ENCODE measurements around the gene BLID.

The BLID gene, protein sequence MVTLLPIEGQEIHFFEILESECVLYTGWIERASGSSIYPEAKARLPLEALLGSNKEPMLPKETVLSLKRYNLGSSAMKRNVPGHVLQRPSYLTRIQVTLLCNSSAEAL

DNA sequence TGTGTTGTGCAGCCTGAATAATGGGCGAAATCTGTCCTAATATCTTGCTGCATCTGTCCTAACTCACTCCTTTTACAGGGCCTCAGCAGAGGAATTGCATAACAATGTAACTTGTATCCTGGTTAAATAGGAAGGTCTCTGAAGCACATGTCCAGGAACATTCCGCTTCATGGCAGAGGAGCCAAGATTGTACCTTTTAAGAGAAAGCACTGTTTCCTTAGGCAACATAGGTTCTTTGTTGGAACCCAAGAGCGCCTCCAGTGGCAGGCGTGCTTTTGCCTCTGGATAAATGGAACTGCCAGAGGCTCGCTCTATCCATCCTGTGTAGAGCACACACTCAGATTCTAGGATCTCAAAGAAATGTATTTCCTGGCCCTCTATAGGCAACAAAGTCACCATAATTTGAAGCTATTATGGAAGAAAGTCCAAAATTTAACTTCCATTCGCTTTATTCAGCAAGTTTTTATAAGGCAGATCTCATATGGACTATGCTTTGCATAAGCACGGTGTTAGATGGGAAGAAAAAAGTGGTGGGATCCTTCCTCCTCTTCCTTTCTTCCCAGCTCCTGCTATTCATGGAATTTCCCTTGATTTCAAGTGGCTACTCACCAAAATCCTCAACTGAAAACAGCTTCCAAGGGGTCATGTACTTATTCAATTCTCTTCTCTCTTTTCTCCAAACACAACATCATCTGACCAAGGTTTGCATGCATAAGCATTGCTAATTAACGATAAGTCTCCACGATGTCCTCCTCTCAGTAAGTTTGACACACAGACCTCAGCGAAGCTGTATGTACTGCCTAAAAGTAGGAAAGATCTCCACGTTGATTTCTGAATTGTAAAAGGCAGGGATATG lies at the start of gene BLID:
BLID (minus strand) TSS at position 692 of the 856 bp plus-strand sequence; CDS start at position 399, 293 bp downstream.
- in situ Hi-C loops (cut with MboI; ENCODE audit: low sequenced_read_pairs): no loop called here

DNA sequence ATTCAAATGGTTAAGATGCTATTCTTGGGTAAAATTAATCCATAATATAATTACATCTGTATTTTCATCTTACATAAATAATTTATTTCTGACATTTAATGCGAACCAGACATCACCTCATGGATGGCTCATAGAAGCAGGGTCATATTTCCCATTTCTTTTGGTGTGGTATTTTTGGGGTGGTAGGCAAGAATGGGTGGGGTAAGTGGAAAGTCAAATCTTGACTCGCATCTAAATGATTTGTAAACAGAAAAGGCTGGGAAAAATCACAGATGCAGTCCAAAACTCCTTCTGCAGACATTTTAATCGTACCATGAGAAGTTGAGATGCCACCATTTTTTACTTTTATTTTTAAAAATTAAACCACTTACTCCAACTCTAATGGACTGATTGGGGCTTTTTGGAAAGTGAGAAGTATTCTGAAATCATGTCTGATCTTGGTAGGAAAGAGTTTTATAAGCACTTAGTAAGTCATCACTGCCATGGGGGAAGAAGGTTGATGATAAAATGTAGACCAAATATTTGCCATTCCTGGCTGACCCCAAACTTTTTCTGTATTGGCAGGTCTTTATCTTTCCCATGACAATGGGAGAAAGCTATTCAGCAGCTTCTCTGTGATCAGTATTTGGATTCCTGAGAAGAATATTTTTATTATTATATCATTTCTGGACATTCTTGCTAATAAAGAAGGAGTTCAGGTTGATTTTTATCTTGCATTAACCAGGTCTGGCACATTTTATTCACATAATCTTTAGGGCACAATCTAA lies 47.2 kb upstream of the BLID start:
- in situ Hi-C loops (cut with MboI; ENCODE audit: low sequenced_read_pairs): no loop called here

DNA sequence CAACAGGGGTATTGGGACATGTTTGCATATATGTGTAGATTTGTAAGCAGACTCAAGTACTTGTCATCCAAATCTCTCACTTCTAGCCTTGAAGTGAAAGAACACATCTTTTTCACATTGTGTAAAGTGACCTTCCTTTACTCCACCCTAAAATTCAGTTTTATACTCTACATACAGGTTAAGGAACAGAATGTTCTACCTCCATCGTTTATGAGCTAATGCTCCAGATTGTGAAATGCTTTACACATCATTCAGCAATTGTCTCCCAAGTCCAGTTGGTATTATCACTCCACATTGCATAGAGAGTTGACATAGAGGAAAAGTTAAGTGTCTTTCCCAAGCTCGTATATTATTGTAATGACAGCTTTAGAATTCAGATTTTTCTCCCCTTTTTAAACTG lies 46.1 kb upstream of the BLID start:
- in situ Hi-C loops (cut with MboI; ENCODE audit: low sequenced_read_pairs): no loop called here

DNA sequence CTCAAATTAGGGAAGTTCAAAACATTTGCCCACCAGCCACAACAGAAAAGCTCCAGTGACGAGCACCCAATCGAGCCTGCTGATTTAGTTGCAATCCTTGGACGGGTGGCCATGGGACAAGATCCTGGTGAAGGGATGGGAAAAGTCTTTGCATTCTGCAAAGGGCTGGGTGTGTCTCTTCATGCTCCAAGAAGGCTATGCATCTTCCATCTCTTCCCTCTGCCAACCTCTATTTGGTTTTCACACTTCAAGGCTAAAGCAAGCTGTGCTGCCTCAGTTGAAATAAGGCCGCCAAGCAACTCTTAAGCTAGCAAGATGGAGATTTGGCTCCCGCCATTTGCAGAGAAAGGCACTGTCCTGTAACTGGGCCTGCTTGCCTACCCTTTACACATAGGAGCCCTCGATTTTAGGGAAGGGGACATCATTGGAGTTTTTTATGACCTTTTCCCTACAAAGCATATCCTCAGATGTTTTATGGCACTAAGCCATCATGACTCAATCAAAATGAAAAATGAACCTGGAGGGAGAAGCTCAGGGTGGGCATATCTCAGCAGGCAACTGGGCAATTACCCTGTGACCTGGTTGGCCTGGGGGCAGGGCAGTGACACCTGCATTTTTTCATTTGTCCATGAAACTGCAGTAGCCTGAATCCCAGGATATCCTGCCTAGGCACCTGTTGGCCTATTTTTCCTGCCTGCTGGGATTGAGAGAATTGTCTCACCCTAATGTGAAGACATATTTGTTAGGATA lies 45.0 kb upstream of the BLID start:
- in situ Hi-C loops (cut with MboI; ENCODE audit: low sequenced_read_pairs): no loop called here

DNA sequence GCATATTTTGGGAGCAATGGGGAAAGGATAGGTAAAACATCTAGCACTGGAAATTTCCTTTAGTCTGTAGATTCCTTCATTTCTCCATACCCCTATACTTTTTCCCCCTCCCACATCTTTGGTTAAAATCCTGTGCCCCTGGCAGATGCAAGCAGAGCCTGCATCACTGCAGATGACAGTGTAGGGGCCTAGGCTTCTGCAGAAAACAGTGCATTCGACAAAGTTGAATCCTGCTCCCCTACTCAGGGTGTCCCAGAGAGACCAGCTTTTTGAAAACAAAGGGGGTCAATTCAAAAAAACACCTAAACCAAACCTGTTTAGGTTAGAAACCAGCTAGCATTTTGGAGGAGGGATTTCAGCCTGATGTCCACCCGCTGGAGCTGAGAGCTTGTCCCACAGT lies 43.8 kb upstream of the BLID start:
- in situ Hi-C loops (cut with MboI; ENCODE audit: low sequenced_read_pairs): no loop called here

DNA sequence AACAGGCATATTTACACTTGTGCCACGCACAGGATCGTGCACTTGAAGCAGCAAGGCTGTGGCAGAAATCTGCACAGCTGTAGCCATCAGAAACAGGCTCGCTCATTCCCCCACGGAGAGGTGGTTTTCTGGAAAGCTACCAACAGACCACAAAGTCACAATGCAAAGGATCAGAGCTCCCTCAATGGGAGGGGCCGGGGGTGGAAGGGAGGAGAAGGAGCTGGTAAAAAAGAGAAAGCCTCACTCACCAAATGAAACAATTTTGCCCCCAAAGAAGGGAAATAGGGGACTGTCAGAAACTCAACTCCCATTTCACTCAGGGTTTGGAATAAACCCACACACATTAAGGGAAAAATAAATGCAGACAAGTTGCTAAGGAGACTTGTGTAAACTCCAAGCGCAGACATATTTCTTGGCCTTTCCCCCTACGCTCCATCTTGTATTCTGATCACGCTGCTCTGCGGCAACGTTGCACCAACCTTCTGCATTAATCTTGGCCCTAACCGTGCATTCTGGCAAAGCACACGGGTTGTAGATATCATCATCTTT lies 43.2 kb upstream of the BLID start:
- in situ Hi-C loops (cut with MboI; ENCODE audit: low sequenced_read_pairs): no loop called here

DNA sequence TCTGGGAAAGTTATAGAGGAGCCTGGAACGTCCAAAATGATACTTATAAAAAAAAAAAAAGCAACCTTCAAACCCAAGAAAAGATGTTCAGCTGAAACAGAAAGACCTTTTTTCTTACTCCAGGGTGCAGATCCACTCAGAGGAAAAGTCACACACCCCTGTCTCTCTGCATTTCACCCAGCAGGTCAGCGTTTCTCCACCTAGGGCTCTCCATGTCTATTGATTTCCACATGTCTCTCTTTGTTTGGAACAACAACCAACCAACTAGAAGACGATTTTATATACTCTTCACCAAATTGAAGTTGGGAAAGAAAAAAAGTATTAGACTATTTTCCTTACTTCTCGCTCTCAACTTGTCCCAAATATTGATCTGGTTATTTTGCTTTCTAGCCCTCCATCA lies 42.2 kb upstream of the BLID start:
- in situ Hi-C loops (cut with MboI; ENCODE audit: low sequenced_read_pairs): no loop called here

DNA sequence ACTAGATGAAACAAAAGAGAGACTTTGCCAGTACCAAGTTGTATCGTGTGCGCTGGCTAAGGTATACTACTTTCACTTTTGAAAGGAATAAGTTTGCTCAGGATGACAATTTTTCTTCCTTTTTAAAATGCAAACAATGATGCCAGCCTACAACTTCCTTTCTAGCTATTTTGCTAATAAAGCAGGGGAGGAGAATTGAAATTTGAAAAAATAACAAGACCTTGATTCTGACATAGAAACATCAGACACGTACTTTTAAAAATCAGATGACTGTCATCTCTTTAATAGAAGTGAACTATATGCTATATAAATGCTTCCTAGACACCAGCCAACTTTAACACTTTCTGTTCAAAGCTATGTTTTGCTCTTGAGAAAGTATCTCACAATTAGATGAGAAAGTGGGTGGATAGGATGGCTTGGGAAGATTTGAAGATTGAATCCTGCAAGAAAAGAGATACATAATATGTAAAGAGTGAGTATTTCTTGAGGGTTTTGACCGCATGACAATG lies 41.7 kb upstream of the BLID start:
- in situ Hi-C loops (cut with MboI; ENCODE audit: low sequenced_read_pairs): no loop called here

DNA sequence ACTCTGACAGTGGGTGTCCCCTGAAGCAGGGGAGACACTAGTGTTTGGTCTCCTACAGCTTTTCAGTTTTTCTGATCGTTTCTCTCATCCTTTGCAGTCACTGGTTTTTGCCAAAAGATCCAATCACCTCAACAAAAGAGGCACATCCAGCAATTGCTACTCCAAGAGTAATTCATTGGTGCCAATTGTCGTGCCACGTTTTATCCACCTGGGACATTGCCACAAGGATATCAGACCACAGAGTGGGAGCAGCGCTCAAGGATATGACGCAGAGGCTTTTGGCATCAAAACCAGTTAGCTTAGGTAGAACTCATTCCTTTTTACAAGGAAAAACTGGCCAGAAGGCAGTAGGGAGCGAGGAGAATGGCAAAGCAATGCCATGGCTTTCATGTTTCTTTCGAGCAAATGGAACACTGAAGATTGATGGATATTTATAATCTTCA lies 40.9 kb upstream of the BLID start:
- in situ Hi-C loops (cut with MboI; ENCODE audit: low sequenced_read_pairs): no loop called here

DNA sequence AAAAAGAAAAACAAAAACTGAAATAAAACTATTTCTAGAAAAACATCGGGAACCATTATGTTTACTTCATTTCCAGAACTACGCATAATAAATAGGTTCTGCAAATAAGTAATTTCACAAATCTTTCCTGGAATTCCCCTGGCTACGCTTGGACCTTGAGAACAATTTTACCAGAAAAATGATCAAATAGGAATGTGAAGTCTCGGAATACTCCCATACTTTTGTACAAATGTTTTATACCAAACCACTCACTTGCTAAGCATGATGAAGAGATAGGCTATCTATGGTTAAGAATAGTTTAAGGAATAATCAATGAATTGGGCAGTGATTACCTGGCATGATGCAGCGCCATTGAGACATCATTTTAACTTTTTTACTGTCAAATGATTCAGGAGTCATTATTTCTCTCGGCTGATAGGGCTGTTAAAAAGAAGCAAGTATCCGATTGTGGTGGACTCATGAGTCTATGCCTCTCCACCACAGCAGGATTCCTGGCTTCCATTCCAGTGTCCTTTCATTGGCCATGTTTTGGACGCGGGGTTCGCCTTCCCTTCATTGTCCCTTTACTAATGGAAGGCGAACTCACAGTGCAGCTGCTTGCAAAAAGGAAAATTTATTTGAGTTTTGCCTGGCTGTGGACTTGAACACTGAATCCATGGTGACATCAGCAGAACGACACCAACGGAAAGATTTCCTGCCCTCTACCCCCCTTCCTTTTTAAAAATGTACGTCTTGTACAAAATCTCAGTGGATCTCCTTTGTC lies 39.9 kb upstream of the BLID start:
- in situ Hi-C loops (cut with MboI; ENCODE audit: low sequenced_read_pairs): no loop called here

DNA sequence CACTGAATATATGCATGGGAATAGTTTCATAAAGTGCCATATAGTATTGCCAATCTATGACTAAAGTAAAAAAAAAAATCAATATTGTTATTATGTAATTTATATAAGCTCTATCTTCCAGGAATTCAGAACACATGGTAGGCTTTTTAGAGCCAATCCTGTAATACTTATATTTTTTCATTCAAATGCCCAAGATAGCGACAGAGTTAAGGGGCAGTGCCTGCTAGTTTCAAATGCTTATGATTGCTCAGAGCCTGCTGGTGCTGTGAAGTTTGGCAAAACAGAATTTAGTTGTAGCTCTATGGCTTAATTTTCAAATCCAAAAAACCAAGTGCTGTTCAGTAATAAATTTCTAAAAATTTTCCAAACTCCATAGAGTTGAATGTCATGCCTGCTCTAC lies 39.0 kb upstream of the BLID start:
- in situ Hi-C loops (cut with MboI; ENCODE audit: low sequenced_read_pairs): no loop called here

DNA sequence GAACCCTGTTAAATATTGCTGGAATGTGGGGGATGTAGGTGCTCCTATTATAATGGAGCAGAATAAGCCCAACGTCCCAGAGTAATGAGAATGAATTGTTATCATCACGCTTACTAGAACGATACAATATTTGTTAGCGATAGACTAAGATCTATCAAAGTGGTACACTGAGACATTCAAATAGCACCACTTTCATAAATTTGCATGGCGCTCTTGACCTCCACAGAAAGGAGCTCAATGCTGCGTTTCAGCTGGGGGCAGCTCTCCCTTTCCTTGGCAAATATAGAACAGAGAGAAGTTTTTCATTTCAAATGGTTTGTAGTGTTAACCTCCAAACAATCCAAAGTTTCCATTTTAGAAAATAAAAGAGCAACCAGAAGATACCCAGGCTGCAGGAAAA lies 38.2 kb upstream of the BLID start:
- in situ Hi-C loops (cut with MboI; ENCODE audit: low sequenced_read_pairs): no loop called here

DNA sequence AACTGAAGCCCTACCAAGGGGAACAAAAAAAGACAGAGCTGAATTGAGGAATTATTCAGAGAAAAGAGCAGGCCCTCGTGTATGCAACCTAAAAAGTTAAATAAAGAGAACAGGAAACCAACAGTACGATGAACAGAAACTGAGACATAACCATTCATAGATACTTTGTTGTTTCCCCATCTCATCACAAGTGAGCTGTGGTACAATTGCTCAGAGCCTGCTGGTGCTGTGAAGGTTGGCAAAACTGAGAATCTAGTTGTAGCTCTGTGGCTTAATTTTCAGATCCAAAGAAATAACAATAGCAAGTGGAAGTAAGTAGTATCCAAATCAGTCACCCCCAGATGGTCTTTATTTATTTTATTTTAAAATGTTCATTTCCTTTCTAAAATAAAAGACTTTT lies 37.7 kb upstream of the BLID start:
- in situ Hi-C loops (cut with MboI; ENCODE audit: low sequenced_read_pairs): no loop called here

DNA sequence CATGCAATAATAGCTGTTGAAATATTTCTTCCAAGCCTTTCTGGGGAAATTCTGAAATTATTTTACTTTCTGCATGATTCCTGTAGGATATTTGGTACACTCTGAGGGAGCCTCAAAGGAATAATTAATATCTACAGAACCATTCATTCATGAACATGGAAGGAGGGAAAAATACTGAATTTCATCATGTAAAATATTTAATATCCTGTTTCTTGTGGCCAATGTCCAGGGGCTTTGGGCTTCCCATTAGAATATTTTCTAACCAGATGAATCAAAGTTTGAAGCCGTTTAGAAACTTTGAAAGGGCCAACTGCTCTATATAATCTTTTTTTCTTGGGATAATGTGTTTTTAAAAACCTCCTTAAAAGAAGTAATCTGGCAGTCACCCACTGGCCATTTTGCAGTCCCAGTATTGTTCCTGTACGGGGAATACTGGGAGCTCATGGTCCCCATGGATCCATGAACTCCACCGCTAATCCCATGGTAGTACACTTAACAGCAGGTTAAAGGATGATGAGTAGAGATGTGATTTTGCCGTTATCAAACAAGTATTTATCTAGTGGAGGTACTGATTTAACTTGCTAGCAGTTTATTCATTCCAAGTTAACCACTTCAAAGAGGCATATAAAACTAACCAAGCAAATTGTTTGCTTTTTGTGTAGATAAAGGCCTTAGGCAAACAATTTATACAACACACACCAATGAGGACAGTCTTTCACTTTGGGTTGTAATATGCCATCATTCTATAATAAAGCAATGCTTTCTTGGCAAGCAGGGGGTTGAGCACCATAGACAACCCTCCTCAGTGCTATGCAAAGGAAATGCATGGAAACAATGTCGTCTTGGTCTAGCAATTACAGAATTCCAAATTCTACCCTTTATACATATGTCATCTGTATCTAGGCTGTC lies 34.5 kb upstream of the BLID start:
- in situ Hi-C loops (cut with MboI; ENCODE audit: low sequenced_read_pairs): no loop called here

DNA sequence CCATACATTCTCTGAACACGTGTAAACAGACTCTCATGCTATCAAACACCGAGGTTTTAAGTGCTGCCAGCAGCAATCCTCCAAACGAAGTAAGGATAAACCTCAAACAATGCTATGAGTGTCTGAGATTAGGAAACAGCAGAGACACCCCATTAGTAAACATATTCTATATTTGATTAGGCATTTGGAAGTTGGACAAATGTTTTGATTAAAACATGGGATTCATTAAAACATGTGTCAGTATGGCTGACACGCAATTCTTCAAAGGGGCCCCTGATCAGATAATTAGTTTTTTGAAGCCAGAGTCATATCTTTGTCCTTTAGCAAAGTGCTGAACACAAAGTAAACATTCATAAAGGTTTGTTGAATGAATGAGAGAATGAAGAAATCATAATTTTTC lies 33.2 kb upstream of the BLID start:
- in situ Hi-C loops (cut with MboI; ENCODE audit: low sequenced_read_pairs): no loop called here

DNA sequence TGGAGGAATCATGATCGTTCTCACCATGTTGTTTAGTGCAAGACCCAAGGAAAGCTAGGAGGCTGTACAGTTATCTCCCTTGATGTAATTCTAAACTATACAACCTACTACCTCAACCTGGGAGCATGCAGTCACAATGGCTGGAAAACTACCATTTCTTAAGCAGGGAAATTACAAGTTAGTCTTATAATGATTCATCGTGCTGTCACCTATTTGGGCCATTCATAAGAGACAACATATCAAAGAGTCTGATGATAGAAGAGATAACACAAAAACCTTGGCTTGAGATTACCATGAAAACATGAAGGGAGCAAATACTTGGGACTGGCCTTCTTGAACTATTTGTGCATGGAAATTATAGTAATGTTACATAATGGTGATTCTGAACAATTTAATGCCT lies 30.5 kb upstream of the BLID start:
- in situ Hi-C loops (cut with MboI; ENCODE audit: low sequenced_read_pairs): no loop called here

DNA sequence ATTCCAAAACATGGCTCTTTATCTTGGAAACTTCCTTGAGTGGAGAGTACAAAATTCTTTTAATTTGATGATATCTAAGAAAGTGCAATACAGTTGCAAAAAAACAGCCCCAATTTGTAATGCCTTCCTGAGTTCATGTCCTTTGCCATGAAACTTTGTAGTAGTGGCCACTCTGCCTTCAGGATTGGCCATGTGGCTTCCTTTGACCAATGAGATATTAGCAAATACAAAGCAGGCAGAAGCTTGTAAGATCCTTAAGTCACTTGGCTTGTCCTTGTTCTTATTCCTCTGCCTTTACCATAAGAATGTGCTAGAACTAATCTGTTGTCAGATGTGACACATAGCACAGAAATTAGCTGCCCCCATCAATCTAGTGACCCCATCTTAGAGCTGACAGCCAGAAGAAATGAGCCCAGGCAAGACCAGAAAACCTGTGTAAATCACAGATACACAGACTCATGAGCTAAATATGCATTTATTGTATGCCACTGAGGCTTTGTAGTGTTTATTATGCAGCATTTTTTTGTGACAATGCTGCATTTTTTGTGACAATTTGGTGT lies 29.8 kb upstream of the BLID start:
- in situ Hi-C loops (cut with MboI; ENCODE audit: low sequenced_read_pairs): no loop called here

DNA sequence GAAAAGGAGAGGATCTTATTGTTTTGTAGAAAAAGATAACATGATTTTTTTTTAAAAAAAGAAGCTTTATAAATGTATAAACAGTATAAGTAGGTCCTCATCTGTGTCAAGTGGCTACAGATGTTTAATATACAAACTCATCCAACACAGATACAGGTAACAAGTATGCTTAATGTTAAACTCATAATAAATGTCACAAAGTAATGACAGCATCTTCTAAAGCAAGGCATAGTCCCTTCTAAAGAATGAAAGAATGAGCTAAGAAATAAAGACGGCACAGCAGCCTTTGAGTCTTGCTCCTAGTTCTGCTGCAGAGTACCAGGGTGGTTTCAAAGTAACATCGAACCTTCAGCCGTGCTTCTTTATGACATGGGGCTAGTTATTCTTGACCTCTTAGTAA lies 28.7 kb upstream of the BLID start:
- in situ Hi-C loops (cut with MboI; ENCODE audit: low sequenced_read_pairs): no loop called here

DNA sequence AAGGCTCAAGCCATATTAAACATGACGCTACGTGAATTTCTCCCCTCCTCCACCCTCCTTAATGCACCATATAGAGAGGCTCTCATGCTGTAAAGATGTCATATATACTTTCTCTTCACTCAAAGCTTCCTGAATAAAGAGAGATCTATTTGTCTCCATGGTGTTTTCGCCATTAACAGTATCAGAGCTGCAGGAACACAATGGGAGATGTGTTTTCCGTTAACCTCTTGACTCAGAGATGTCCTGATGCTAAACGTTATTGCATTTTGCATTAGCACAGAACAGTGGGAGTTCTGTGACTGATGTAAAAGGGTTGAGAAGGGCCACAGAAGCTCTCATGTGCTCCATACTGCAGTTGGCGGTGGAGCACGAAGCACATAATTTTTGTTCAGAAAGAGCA lies 25.7 kb upstream of the BLID start:
- in situ Hi-C loops (cut with MboI; ENCODE audit: low sequenced_read_pairs): no loop called here

All from HL-60/S4 treated with retinoic acid at 250 ng/mL for 4 days and 3 days (cell line).